Left lung (tissue), 8 donors: ENCODE results near the gene TAT. TPM values are rescaled to one million over a fixed set of nuclear protein-coding genes. Genes with fewer than 3 reads are reported as not detected.

ENCODE experiments used
- polyA plus RNA-seq, 6 donors: library from polyadenylated mRNA; unstranded; fragments of 120-200 nt; gene quantifications; one replicate each; pipeline ENCODE4 v1.2.1, GENCODE V29; 2013; ENCODE audit not compliant: insufficient read length in 6 of 6
- total RNA-seq, 2 donors: library from RNA; stranded (reverse); fragmentation: NEBNext Ultra II Directional; extraction: Animal tissue kit (Norgen Biotek cat#: 25700); gene quantifications; one replicate each; pipeline ENCODE4 v1.2.1, GENCODE V29; 2021
- donor health status: DM: no; HTN: yes; CAD: no.
- donor health status: DM: no; HTN: no; CAD: no.

The TAT gene
- total and polyA plus RNA-seq, 8 donors = 0.14 to 0.21 (median 0.16) TPM; not detected in 2

Other genes with a start within 250 kb of the TAT start
- gene CALB2, start 218.4 kb downstream of the TAT start, total RNA-seq = under 1 TPM; 0.35 to 0.60 TPM
- not detected for gene CALB2, start 218.4 kb downstream of the TAT start, polyA plus RNA-seq
- gene TLE7, start 135.0 kb downstream of the TAT start, total RNA-seq = not detected
- gene TLE7, start 135.0 kb downstream of the TAT start, polyA plus RNA-seq = not detected
- gene ZNF23, start 114.8 kb downstream of the TAT start, total RNA-seq = 1 to 10 TPM; 6.8 to 7.8 TPM
- gene ZNF23, start 114.8 kb downstream of the TAT start, polyA plus RNA-seq = 10 to 100 TPM; 15.7 to 19.9 (median 17.6) TPM
- 1 to 10 TPM; 6.9 to 7.6 TPM for gene ZNF19, start 87.8 kb downstream of the TAT start, total RNA-seq
- gene ZNF19, start 87.8 kb downstream of the TAT start, polyA plus RNA-seq = 10 to 100 TPM in 5 of 6 donors, 1 to 10 TPM in 1; 9.7 to 13.9 (median 11.0) TPM
- gene CHST4, start 50.7 kb downstream of the TAT start, total RNA-seq = under 1 TPM; 0.12 to 0.26 TPM
- under 1 TPM in 3 of 6 donors, not detected in 3; 0.07 to 0.14 (median 0.10) TPM for gene CHST4, start 50.7 kb downstream of the TAT start, polyA plus RNA-seq
- 10 to 100 TPM in 1 of 2 donors, 1 to 10 TPM in 1; 7.9 to 12.0 TPM for gene MARVELD3, start 49.1 kb upstream of the TAT start, total RNA-seq
- 1 to 10 TPM; 7.5 to 9.0 (median 7.7) TPM for gene MARVELD3, start 49.1 kb upstream of the TAT start, polyA plus RNA-seq
- 1 to 10 TPM; 6.1 to 6.7 TPM for gene PHLPP2, start 147.6 kb upstream of the TAT start, total RNA-seq
- 1 to 10 TPM; 6.8 to 8.5 (median 7.2) TPM for gene PHLPP2, start 147.6 kb upstream of the TAT start, polyA plus RNA-seq
- 100 to 1,000 TPM in 1 of 2 donors, 10 to 100 TPM in 1; 90.4 to 100 TPM for gene AP1G1, start 231.7 kb upstream of the TAT start, total RNA-seq
- 10 to 100 TPM; 67.0 to 82.7 (median 76.2) TPM for gene AP1G1, start 231.7 kb upstream of the TAT start, polyA plus RNA-seq